GM18907 (cell line): ENCODE data around the gene BRD4.

Experiments used
- ATAC-seq: cut with Tn5 transposase; IDR thresholded peaks from one replicate; pipeline ENCODE4 v1.9.1; 2021; ENCODE audit warnings: mild to moderate bottlenecking, moderate library complexity; ENCODE audit not compliant: unreplicated experiment

BRD4 gene

DNA sequence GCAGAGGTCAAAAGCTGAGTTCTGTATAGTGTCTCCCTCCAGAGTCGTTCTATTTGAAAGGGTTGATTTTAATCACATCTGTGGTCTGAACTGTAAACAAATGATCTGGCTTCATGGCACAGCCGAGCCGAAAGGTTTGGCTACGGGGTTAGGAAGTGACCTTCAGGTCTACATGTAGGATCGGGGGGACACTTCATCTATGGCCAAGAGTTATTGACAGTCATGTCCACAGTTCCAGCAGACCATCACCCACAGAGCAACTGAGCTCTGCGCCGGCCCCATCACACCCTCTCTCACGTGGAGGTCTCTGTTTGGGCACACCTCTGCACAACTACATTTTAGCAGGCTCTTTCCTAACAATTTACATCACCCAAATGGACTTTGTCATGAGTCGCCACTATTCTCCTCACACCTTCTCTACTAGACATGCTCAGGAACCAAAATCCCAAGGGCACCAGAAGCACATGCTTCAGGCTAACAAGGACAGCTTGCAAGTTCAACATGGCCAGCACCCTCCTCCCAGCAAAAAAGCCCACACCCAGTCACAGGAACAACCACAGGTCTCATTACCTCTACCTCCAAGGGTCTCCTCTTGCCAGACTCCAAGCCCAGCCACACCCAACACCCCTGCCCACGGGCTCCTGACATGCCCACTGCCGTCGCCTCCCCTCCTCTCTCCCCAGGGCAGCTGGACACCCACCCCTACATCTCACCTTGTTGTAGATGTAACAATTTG, 64.0 kb downstream of the BRD4 start:
- no peak for ATAC-seq

DNA sequence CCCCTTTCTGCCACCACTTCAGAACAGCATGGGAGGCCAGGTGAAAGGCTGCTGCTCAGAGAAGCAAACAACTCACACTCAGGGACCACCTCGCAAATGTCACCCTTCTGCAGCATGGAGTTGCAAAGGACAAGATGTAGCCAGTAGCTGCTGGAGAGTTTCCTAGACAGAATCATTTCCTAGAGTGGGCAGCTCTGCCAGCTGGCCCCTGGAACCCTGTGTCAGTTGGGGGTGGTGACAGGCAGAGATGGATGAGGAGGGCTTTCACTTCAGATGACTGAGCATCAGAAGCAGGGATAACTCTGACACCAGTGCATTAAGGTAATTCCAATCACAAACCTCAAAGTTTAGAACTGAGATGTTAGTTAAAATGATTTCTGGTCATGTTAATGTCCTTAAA, 65.7 kb downstream of the BRD4 start:
- ATAC-seq: no peak

DNA sequence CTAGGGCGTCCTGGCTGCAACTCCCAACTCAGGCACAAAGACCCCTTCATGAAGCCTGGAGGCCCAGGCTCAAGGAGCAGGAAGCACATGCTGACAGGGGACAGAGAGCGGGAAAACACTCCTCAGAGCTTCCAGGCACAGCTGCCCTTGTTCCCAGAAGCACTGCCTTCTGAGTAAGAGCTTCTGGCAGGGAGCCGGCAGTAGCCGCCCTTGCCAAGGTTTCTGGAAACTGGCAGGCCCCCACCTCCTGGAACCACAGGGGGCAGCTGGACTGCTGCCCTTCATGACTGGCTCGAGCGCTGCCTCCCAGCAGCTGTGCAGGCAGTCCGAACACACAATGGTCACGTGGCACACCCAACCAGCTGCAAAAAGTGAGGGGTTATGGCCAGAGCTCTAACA, 66.5 kb downstream of the BRD4 start:
- ATAC-seq: no peak

GRCh38 chr19:15265214-15265849, 67.0 kb downstream of the BRD4 start:
- ATAC-seq: no peak

DNA sequence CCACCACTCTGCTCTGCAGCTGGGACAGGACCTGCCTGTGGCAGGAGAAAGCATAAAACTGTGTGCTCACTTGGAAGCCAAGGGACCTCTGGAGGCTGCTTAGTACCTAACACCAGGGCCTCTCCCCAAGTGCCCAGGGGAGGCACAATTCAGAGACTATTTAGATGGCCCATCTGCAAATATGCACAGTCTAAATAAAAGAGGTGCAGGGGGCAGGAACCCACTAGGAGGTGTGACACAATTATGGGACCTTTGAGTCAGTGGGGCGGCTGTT, 67.5 kb downstream of the BRD4 start:
- ATAC-seq: no peak

- no peak for ATAC-seq
These were observed 68.0 kb downstream of the BRD4 start for GRCh38 chr19:15264061-15264932.

DNA sequence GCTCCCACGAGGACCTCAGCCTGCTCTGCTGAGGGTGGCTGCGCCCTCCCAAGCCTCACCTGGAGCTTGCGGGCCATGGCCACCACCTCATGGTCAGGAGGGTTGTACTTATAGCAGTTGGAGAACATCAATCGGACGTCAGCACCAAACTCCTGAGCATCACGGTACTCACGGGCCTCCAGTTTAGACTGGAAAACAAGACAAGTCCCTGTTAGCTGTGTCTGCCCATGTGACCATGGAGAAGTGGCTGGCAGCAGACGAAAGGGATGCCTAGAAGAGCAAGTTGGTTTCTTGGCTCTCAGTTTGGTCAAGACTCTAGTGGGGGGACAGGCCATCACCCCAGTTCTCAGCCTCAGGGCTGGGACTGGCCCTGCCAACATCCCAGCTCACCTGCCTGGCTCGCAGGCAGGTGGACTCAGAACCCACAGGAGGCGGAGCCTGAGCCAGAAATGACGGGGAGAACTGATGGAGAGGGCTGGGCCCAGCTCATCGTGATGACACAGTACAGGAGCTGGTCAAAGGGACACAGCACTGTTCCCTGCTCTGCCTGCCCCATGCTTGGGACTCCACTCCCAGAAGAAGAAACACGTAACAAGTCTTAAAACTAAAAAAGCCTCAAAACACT, 68.9 kb downstream of the BRD4 start:
- no peak for ATAC-seq

DNA sequence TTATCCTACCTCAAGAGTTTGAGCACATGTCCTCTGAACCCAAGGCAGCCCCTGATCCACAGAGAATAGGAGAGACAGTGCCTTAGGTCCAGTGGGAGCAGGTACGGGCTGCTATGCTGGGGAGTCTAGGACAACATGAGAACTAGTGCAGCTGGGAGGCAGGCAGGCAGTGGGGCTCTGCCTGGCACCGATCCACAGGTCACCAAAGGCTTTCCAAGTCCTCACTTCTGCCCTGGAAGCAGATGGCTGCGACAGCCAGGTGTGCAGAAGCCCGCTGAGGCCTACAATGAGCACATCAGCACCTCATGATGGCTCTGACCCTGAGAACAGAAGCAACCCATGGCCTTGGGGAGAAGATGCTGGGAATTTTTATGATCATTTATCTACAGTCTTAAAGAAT, 70.3 kb downstream of the BRD4 start:
- ATAC-seq: no peak

- no peak for ATAC-seq
These were observed 71.4 kb downstream of the BRD4 start for GRCh38 chr19:15260939-15261338.

DNA sequence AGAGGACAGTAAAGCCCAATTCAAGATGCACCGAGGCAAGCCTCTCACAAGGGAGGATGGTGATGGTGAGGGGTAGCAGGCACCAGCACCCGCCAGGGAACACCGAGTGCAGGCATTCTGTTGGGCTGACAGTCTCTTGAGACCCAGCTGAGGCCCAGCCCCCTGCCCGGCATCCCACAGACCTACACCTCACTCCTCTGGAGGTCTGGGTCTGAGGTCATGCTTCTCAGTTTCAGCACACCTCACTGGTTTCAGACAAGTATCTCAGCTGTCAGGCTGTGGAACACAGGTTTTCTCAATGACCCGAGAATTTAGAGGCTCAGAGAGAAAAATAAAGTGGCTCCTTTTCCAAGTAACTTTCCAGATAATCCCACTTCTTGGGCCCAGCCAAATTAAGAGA, 72.4 kb downstream of the BRD4 start:
- ATAC-seq: no peak

DNA sequence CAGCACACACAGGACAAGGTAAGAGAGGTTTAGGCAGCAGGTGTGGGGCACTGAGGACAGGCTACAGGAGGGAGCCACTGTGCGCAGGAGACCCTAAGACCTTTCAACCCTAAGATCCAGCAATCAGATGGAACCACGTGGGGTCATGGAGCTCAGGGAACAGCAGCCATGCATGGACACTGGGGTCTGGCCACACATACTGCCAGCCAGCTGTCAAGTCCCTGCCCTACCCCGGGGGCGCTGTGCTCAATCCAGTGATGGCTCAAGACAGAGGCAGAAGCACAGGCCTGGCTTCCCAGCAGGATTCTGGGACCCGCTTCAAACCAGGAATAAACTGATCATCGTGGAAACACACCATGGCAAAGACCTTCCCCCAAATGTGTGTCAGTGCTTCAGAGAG, 74.6 kb downstream of the BRD4 start:
- no peak for ATAC-seq

GRCh38 chr19:15256708-15257331, 75.5 kb downstream of the BRD4 start:
- no peak for ATAC-seq

DNA sequence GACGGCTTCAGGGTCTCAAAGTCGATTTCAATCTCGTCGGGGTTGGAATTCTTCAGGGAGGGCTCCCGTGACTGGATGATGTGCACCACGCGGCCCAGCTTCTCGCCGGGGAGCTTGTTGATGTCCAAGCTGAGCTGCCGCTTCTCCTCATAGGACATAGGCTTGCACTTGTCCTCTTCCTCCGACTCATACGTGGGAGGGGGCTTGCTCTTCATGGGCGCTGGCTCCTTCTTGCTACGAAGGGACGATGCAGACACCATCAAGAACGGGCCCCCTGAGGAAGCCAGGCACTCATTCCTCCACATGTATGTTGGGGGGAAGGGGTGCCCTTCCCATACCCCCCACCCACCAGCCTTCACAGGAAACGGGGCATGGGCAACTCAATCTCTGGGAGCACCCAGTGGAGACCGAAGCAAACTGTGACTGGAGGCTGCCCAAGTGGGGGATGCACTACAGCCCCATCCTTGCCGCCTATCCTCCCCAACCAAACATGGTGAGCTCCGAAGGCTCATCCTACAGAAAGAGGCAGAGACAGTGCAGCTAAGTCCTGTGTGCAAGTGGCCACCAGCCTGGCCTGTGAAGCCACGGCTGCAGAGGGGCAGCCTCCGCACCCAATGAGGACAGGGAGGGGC, 76.9 kb downstream of the BRD4 start:
- ATAC-seq: no peak

GRCh38 chr19:15254547-15254946, 77.8 kb downstream of the BRD4 start:
- ATAC-seq: no peak

DNA sequence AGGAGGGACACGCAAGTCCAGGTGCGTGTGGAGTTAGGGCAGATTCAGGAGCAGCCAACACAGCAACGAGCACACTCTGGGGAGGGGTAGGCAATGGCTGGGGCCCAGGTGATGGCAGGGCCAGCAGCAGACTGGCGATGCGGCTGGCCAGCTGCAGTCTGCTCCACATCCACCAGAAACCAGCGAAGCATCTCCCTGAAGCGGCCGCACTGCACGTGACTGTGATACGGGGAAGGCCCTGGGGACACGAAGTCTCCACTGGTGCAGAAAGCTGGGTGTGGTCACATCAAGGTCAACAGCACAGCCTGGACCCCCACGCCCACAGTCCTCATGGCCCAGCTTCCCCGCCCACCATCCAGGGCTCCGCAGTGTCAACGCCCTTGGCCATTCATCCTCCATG, 78.8 kb downstream of the BRD4 start:
- ATAC-seq: no peak

DNA sequence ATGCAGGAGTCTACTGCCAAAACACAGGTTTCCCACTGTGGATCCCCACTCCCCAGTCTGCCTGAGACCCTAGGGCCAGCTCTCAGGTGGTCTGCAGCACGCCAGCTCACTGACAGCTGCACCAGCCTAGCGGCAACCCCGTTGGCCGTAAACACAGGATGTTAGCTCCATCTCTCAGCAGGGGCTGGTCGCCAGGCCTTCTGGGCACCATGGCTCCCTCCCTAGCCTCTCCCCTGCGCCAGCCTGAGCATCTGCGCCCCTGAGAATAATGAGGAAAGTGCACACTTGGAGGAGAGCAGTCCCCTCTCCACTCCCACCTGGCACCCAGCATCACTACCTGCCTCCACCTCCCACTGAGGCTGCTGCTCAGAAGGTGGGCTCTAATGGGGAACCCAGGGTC, 79.3 kb downstream of the BRD4 start:
- no peak for ATAC-seq

GRCh38 chr19:15252398-15253018, 79.8 kb downstream of the BRD4 start:
- ATAC-seq: no peak

- no peak for ATAC-seq
These were observed 80.5 kb downstream of the BRD4 start for GRCh38 chr19:15251749-15252397.

DNA sequence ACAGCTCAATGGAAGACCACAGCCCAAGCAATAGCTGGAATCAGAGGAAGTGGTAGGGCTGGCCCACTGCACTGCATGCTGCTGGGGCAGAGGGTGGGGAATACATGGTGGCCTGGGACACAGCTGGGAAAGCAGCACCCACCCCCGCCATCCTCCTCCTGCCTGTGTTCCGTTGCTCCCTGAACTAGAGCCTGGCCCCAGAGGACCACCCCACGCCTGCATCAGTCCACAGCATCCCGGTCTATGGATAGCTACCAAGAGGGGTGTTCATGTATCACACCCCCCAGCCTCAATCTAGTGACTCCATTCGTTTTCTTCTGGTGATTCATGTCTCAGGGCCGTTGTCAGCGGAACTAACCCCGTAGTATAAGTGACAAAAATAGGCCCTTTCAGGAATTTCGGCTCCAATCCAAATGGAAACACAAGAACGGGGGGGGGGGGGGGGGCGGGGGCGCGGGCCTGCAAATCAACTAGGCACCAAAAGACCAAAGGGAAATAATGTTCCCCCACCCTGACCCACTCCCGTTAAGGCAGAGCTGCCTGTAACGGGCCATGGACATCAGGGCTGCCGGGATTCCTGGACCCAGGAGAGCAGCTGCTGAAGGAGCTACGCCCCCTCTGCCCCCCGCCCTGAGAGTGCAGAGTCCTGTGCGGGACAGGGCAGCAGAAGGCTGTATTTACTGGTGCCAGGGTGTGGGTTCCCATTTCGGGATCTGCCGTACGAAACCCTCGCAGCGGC, 81.2 kb downstream of the BRD4 start:
- ATAC-seq: no peak
